GM18873 (cell line): ENCODE results near the gene DOC2B.
"Not testable (repeated sequence)": the region's sequence is repeated elsewhere in the genome, so short reads cannot be mapped to it uniquely, and the experiment has no call there.

Experiments used
- ATAC-seq: cut with Tn5 transposase; IDR thresholded peaks from one replicate; pipeline ENCODE4 v1.9.1; 2021; ENCODE audit warnings: mild to moderate bottlenecking, moderate library complexity, moderate number of reproducible peaks; ENCODE audit not compliant: unreplicated experiment, low FRiP score

Gene DOC2B

DNA sequence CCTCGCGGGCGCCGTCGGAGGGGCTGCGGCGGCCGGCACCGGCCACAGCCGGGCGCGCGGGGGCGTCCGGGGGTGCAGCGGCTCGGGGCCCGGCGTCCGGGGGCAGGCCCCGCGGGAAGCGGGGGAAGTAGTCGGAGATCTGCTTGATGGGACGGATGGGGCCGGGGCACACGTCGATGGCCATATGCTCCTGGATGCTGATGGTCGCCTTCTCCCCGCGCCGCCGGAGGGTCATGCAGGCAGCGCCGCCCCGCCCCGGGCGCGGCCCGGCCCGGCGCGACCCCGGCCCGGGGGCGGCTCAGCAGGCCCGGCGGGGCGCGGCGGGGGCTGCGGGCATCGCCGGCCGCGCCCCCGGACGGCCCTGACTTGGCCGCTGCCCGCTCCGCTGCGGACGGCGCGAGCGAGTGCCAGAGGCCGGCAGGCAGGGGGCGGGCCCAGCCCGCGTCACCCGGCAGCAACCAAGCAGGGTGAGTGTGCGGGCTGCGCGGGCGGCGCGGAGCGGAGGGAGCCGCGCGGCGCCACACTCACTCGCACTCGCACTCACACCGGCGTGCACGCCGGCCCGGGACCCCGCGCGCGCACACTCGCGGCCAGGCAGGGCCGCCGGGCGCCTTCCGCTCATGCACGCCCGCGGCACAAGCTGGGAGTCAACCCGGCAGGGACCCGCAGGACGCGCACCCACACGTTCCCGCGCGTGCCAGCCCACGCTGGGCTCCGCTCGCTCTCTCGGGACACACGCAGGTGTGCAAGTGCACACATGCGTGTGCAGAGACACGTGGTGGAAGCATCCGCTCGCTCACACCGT lies at the start of gene DOC2B:
Gene DOC2B, minus strand, starts transcription at position 406 of the 805 bp plus-strand sequence. Its CDS starts 171 bp downstream, at position 235.
- ATAC-seq: no peak

DNA sequence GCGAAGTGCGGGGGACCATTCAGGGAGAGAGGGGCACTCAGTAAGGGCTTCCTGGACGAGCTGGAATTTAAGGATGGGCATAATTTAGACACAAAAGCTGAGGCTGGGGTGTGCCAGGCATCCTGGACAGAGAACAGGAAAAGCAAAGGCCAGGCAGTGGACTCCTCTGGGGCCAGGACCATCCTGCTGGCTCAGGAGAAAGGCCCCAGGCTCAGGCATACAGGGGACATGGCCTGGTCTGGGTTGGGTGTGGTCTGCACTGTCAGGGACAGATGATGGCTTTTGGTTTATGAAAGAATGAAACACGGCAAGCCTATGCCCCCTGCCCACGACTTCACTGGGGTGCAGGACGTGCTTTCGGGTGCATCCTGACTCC lies 48.9 kb upstream of the DOC2B start:
- no peak for ATAC-seq

DNA sequence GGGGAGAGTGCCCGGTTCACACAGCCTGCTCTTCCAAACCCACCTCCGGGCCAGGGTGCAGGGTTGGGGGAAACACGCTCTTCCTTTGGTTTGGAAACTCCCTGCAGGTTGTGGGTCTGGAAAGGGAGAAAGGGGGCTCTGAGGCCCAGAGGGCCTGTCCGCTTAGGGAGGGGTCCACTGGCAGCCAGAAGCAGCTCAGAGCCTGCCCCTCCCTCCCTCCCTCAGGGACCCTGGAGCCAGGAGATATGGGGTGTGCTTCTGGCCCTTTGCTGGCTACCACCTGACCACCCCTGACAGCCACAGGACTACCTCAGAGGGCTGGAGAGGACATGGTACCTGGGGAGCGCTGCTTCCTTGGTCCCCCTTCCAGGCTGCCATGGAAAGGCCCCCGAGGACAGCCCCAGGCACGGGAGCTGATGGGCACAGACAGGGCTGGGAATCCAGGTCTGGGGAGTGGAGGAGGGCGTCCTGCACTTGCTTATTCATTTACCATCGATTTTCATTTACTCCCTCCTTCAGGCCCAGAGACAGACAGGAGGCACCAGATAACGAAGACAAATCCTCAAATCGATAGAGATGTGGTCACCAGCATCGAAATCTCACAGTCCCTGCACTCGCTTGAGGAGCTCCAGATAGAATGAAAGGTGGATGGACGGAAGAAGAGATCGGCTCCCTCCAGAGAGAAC lies 48.4 kb upstream of the DOC2B start:
- ATAC-seq: no peak

- no peak for ATAC-seq
Observed at GRCh38 chr17:228951-229708, 47.7 kb upstream of the DOC2B start.

DNA sequence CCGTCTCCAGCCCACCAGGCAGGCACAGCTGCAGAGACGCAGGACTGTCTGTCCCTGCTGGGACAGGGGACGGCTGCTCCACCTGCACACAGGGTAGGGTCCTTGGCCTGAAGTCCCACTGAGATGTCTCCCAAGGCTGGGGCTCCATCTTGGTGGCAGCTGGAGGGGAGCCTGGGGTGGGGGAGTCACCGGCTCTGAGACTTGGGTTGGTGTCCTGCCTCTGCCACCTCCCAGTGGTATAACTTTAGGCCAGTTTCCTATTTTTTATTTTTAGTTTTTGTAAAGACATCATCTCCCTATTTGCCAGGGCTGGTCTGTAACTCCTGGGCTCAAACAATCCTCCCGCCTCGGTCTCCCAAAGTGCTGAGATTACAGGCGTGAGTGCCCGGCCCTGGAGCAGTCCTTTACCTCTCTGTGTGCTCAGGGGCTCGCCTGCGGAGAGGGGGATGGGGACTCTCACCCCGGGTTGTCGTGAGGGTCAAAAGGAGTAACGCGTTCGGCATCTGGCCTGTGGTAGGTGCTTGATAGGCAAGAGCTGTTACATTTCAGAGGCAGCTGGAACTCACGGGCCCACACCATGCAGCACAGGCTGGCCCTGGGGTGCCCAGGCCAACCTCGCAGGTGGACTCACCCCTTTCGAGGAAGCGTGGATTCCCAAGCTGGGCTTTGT lies 46.6 kb upstream of the DOC2B start:
- no peak for ATAC-seq

DNA sequence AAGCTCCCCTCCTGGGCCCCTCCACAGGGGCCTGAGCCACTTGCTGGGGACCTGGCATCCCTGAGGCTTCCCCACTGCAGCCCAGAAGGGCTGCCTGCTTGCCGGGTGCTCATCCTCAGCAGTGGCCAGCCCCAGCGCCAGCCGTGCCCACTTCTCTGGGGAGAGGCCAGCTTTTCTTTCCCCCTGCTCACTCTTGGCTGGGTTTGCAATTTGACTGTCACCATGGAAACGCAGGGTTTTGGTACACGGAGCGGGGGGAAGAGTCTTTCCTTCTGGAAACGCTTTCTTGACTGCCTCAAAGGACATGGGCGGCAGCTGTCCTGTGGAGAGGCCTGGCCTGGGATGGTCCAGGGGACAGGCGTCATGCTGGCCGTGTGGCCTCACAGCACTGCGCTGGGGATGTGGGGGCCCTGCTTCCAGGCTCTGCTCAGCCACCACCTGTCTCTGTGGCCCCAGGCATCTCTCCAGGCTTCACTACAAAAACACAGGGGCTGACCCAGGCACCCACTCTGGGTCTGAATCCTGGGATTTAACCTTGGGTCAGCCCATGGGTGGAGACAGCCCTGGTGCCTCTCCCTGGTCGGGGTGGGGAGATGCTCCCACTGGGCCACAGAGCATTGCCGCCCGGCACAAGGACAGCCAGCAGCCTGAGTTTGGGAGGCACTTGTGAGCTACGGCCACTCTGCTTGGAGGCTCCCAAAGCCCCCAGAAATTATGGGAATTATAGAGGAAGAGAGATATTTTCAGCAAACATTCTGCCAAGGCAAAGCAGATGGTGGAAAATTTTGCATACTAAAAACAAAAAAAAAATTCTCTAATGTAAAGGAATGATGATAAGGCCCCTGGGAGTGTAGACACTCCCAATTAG lies 45.9 kb upstream of the DOC2B start:
- no peak for ATAC-seq

- no peak for ATAC-seq
Observed at GRCh38 chr17:226108-227077, 44.9 kb upstream of the DOC2B start.

- ATAC-seq: no peak
Observed at GRCh38 chr17:225551-225950, 44.1 kb upstream of the DOC2B start.

GRCh38 chr17:224576-224975 lies 43.1 kb upstream of the DOC2B start:
- ATAC-seq: not testable (repeated sequence)

DNA sequence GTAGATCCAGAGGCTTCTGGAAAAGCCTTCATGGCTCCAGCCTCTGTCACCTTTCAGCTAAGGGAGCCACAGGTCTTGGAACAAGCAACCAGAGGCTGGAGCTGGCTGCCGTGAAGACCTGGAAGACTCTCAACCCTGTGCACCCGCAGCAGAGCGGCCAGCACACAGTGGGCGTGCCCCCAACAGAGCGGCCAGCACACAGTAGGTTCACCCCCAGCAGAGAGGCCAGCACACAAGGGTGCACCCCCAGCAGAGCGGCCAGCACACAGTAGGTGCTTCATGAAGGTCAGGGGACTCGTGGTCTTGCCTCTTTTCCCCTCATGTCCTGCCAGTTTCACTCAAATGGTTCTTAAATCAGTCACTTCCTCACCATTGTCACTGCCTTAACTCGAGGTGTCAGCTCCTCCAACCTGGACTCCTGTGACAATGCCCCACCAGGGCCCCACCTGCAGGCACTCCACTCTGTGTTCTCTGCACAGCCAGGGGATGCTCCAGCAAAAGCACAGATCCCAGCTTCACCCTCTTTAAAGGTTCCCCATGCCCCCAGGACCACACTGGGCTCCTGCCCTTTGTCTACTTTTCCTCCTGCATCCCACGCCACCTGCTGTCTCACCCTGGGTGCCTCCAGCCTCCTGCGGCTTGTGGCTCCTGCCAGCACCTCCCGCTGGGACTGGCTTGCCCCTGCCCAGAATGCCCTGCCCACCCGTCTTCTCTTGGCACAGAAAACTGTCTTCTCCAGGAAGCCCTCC lies 42.4 kb upstream of the DOC2B start:
- ATAC-seq: no peak

DNA sequence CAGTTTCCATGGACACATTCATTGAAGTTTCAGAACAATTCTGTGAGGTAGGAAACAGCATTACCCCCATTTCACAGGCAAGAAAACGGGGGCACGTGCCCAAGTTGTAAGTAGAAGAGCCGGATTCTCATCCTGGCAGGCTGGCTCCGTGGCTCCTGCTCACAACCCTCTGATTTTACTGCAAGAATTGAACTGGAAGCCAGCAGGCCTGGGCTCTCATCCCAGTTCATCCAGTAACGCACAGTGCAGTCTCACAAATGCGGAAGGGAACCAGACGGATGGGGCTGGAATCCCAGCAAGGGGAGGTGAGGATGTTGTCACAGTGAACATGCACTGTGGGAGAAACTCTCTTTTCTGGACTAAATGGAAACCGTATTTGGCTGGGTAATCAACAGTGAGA lies 40.7 kb upstream of the DOC2B start:
- ATAC-seq: no peak

GRCh38 chr17:219696-220095 lies 38.2 kb upstream of the DOC2B start:
- ATAC-seq: no peak

DNA sequence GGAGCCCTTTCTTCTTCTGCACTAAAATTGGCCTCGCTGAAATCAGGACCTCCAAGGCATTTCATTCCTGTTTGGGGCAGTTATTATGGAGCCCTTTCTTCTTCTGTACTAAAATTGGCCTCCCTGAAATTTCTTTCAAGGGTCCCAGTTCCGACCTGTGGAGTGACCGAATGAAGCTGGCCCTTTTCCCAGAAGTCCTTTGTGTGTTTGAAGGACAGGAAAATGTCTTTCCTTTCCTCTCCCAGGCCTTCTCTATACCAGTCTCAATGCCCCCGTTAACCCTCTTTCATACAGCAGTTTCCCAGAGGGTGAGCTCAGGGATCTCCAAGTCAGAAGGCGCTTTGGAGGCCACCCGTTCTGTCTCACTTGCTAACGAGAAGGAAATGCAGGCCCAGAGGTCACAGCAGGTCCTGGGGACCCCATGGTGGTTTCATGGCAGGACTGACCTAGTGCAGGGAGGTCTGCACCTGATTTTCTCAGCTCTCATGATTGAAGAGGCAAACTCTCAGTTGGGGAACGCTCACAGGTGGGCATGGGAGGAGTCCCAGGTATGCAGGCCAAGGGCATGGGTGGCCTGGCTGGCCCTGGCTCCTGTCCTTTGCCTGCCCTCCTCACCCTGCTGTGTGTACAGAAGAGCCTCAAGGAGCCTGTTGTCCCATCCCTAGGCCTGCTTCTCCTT lies 37.1 kb upstream of the DOC2B start:
- no peak for ATAC-seq

GRCh38 chr17:216625-217024 lies 35.2 kb upstream of the DOC2B start:
- no peak for ATAC-seq

GRCh38 chr17:215563-216478 lies 34.4 kb upstream of the DOC2B start:
- not testable (repeated sequence) for ATAC-seq

- ATAC-seq: no peak
Observed at GRCh38 chr17:214881-215331, 33.5 kb upstream of the DOC2B start.
